Raji (cell line): ENCODE results near the gene RASGRF2.

Experiments
- POLR2A ChIP-seq: IDR thresholded peaks from 2 replicates; pipeline ENCODE4 v1.6.1; 2011; ENCODE audit warnings: low read depth, low read length, control low read depth; ENCODE audit not compliant: insufficient read depth

The RASGRF2 gene

GRCh38 chr5:81226949-81227348 lies 266.8 kb downstream of the RASGRF2 start:
- TF ChIP-seq POLR2A, result no peak

- TF ChIP-seq POLR2A, result no peak
Measured at GRCh38 chr5:81228084-81228483, 267.9 kb downstream of the RASGRF2 start.

GRCh38 chr5:81230416-81230815 lies 270.3 kb downstream of the RASGRF2 start:
- no peak for TF ChIP-seq POLR2A

- no peak for TF ChIP-seq POLR2A
Measured at GRCh38 chr5:81232464-81233079, 272.4 kb downstream of the RASGRF2 start.

- TF ChIP-seq POLR2A, result no peak
Measured at GRCh38 chr5:81233080-81233634, 273.0 kb downstream of the RASGRF2 start, which contains the start of gene CKMT2. Gene CKMT2 (plus strand): TSS chr5:81233322. CDS start chr5:81251133, 17,811 bp downstream.

- TF ChIP-seq POLR2A, result no peak
Measured at GRCh38 chr5:81234299-81234698, 274.1 kb downstream of the RASGRF2 start.

GRCh38 chr5:81234801-81235200 lies 274.6 kb downstream of the RASGRF2 start:
- no peak for TF ChIP-seq POLR2A

GRCh38 chr5:81235287-81236072 lies 275.3 kb downstream of the RASGRF2 start:
- no peak for TF ChIP-seq POLR2A

- no peak for TF ChIP-seq POLR2A
Measured at GRCh38 chr5:81238460-81238859, 278.3 kb downstream of the RASGRF2 start.

GRCh38 chr5:81239613-81240012 lies 279.4 kb downstream of the RASGRF2 start:
- no peak for TF ChIP-seq POLR2A

- TF ChIP-seq POLR2A, result no peak
Measured at GRCh38 chr5:81241001-81241400, 280.8 kb downstream of the RASGRF2 start.

GRCh38 chr5:81241961-81242648 lies 281.9 kb downstream of the RASGRF2 start:
- no peak for TF ChIP-seq POLR2A

GRCh38 chr5:81242906-81243436 lies 282.8 kb downstream of the RASGRF2 start:
- TF ChIP-seq POLR2A, result no peak

GRCh38 chr5:81244451-81244850 lies 284.3 kb downstream of the RASGRF2 start:
- TF ChIP-seq POLR2A, result no peak

GRCh38 chr5:81245871-81246235 lies 285.7 kb downstream of the RASGRF2 start:
- no peak for TF ChIP-seq POLR2A
